ENCODE measurements around the gene SLC17A2.
"Not testable (repeated sequence)": the region's sequence is repeated elsewhere in the genome, so short reads cannot be mapped to it uniquely, and the experiment has no call there.

Gene SLC17A2

DNA sequence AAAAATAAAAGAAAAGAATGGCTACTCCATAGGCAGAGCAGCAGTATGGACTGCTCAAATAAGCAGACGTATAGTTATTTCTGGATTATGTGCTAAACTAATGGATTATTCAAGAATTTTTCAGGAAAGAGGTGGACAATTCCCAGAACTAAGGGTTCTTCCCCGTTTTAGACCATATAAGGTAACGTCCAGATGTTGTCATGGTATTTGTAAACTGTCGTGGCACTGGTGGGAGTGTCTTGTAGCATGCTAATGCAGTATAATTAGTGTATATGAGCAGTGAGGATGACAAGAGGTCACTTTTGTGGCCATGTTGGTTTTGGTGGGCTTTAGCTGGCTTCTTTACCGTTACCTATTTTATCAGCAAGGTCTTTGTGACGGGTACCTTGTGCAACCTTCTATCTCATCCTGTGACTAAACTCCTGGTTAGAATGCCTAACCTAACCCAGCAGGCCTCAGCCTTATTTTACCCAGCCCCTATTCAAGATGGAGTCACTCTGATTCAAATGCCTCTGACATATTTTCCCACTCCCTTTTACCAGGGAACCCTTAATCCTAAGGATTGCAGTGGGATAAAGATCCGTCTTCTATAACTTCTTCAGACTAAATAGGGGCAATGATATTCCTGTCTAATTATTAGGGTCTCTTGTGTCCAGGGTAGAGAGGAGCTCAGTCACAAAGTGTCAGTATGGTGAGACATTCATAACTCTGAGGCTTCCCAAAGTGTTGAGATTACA lies 21.0 kb upstream of the SLC17A2 start:
- no peak for DNase-seq (ENCODE audit: low read depth)

DNA sequence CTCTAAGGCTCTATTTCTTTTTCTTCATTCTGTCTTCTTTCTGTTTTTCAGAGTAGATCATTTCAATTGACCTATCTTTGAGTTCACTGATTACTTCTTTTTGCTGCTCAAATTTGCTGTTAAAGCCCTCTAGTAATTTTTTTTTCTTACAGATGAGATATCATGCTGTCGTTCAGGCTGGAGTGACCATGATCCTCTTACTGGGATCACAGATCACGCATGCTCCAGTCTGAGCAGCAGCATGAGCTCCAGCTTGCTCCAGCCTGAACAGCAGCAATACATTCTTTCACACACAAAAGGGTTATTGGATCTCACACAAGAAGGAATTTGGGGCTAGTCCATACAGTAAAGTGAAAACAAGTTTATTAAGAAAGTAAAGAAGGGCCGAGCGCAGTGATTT lies 19.8 kb upstream of the SLC17A2 start:
- no peak for DNase-seq (ENCODE audit: low read depth)

DNA sequence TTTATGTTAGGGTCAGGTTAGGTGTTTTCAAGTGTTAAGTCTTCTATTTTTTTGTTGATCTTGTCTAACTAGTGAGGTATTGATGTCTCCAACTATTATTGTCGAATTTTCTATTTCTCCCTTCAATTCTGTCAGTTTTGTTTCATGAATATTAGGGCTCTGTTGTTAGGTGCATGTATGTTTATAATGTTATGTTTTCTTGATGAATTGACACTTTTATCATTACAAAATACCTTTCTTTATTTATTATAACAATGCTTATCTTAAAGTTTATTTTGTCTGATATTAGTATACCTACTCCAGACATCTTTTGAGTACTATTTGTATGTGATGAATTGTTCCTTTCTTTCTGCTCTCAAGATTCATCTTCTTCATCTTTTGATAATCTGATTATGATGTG lies 19.2 kb upstream of the SLC17A2 start:
- DNase-seq (ENCODE audit: low read depth) = no peak

DNA sequence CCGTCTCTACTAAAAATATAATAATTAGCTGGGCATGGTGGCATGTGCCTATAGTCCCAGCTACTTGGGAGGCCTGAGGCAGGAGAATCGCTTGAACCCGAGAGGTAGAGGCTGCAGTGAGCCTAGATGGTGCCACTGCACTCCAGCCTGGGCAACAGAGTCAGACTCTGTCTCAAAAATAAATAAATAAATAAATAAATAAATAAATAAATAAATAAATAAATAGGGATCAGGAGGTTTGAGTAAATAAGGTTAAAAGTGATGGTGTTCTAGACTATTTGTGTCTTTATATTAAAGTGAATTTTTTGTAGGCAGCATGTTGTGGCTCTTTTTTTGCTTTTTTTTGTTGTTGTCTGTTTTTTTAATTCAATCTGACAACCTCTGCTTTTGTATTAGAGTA lies 17.0 kb upstream of the SLC17A2 start:
- not testable (repeated sequence) for DNase-seq (ENCODE audit: low read depth)

DNA sequence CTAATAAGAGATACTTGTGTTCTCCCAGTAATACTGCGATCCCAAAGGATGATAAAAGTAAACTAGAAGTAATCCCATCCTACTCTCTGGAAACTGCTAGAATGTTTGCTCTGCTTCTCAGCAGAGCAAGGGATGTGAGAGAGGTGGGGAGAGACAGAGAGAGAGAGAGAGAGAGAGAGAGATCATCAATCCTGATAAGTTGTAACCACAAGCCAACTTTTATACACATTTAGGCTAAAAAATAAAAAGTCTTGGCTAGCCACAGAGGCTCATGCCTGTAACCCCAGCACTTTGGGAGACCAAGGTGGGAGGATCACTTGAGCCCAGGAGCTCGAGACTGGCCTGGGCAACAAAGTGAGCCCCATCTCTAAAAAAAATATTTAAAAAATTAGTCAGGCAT lies 16.1 kb upstream of the SLC17A2 start:
- DNase-seq (ENCODE audit: low read depth) = no peak

DNA sequence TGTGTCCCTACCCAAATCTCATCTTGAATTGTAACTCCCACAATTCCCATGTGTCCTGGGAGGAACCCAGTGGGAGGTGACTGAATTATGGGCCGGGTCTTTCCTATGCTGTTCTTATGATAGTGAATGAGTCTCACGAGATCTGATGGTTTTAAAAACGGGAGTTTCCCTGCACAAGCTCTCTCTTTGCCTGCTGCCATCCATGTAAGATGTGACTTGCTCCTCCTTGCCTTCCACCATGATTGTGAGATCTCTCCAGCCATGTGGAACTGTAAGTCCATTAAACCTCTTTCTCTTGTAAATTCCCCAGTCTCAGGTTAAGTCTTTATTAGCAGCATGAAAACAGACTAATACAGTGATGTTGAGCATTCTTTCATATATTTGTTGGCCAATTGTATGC lies 15.2 kb upstream of the SLC17A2 start:
- DNase-seq (ENCODE audit: low read depth) = not testable (repeated sequence)

DNA sequence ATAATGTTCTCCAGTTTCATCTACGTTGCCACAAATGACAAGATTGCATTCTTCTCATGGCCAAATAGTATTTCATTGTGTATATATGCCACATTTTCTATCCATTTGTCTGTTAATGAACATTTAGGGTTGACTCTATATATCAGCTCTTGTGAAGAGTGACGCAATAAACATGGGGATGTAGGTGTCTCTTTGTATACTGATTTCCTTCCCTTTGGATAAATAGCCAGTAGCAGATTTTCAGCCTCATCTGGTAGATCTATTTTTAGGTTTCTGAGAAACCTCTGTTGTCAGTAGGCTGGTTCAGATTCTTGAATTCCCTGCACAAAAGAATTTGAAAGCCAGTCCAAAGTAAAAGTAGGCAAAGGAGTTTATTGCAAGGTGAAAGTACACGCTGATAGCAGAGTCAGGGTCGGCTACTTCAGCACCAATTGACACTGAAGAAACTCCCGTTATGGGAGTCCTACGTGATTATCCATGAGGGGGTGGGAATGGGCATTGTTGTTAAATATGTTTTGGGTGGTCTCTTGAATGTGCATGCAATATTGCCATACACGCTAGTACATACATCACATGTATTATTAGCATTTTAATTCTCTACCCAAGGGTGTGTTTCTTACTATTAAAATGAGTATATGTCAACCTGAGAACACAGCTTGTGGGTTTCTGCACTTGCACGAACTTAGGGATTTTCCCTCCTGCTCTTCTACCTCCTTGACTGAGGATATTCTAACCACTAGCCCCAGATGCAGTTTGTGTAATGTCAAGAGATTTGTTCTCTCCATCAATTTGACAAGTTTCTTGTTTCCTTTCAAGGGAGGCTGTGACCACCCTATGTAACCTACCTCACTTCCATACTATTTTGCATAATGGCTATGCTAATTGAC lies 14.4 kb upstream of the SLC17A2 start:
- DNase-seq (ENCODE audit: low read depth) = no peak

DNA sequence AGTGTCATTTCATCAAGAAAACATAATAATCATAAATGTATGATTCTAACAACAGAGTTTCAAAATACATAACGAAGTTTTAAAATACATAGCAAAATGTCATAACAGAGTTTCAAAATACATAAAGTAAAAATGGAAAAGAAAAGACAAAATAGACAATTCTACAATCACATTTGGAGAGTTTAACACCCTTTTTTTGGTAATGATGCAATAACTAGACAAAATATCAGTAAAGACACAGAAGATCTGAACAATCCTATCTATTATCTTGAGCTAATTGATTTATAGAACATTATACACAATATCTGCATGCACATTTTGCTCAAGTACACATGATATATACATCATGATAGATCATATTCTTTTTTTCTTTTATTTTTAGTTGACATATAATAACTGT lies 13.4 kb upstream of the SLC17A2 start:
- DNase-seq (ENCODE audit: low read depth) = no peak

DNA sequence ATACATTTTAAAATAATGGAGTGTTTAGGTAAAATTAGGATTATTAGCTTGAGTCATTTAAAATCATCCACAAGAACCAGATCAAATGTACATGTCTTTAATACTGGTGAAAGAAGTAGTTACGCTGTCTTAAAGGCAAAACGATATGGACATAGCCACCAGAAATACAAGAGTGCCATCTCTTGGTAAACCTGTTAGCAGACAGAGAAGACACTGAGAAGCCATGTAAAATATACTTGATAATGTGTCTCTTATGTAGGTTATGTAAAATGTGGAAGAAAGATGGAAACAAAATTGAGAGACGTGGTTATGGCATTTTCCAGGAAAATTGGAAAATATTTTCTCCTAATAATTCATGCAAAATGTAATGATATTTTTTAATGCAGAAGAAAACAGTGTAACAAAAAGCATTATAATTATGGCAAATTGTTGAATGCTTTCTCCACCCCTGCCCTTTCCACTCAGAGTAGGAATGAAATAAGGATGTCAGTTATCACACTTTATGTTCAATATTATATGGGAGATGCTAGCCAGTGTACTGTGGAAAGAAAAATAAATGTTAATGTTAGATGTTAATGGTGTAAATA lies 12.2 kb upstream of the SLC17A2 start:
- no peak for DNase-seq (ENCODE audit: low read depth)

DNA sequence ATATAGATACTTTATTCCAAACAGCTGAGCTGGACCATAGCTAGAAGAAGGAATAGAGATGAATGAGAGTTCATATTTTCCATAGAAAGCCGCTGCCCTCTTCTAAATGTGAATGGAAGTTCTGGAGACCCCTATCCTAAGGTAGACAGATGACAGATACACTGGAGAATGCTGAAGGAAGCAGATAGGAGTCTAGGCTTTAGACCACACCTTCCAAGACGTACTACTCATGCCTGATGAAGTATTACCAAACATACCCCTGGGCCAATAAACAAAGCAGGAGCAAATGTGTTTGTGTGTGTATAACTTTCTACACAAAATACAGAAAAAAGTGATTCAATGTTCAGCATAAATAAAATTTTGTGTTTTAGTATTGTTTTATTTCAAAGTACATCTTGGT lies 9.1 kb upstream of the SLC17A2 start:
- DNase-seq (ENCODE audit: low read depth) = no peak

DNA sequence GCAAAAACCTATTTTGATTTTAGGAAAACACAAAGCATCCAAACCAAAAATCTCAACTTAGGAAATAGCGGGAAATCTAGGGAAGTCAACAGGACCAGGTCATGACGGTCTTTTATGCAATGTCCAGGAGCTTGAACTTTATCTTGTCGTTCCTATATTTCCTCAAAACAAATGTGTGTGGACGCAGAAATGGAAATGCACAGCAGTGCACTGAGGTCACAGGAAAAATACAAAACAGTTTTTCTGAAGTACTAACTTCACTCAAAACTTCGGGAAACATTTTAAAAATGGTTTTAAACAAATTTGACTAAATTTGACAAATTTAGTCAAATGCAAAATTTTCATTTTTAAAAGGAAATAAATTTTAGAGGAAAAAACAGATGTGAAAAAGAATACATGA lies 5.5 kb upstream of the SLC17A2 start:
- no peak for DNase-seq (ENCODE audit: low read depth)

DNA sequence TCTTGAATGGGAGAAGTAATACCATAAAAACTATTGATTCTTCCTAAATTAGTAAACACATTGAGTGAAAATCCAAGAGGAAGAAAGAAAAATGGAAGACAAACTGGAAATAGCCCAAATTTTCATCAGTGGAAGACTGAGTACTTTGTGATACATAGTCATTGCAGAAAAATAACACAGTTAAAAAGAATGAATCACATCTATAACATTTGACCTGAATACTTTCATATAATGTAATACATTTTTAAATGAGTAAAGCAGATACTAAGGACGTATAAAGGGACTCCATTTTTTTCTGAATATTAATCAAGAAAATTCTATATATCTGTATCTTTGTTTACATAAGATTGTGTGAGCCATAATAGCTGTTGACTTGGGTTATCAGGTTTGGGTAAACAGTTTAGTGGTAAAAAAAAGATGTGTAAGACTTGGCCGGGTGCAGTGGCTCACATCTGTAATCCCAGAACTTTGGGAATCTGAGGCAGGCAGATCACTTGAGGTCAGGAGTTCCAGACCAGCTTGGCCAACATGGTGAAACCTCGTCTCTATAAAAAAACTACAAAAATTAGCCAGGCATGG lies 4.3 kb upstream of the SLC17A2 start:
- DNase-seq (ENCODE audit: low read depth) = no peak

DNA sequence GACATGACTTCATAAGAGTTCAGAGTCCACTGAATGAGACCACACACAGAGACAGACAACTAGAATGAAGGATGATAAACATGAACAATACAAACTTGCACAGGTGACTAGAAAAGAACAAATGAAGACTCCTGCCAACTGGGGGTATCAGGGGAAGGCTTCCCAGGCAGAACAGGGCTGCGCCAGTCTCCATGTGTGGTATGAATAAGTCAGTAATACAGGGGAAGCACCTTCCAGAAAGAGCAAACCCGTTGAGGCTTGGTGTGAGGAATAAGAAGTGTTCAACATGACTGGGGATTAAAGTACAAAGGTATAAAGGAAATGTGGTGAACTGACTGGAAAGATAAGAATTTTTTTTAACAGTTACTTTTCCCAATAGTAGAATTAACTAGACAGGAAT lies 3.7 kb upstream of the SLC17A2 start:
- no peak for DNase-seq (ENCODE audit: low read depth)

DNA sequence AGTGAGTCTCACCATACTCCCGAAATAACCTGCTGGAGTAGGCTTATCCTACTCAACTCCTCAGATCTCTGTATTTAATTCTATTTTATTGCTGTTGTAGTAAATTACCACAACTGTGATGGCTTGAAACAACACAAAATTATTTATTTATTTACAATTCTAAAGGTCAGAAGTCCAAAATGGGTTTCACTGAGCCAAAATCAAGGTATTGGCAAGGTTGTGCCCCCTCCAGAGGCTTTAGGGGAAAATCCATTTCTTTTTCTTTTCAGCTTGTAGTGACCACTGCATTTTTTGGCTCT lies 869 bp upstream of the SLC17A2 start:
- DNase-seq (ENCODE audit: low read depth) = no peak

DNA sequence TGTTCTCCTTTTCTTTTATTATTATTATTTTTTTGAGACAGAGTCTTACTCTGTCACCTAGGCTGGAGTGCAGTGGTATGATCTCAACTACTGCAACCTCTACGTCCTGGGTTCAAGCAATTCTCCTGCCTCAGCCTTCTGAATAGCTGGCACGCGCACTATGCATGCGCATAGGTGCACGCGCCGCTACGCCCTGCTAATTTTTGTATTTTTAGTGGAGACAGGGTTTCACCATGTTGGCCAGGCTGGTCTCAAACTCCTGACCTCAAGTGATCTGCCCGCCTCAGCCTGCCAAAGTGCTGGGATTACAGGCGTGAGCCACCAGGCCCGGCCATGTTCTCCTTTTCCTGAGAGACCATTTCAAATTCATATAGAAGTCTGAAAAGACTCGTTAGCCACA lies 706 bp downstream of the SLC17A2 start:
- not testable (repeated sequence) for DNase-seq (ENCODE audit: low read depth)

DNA sequence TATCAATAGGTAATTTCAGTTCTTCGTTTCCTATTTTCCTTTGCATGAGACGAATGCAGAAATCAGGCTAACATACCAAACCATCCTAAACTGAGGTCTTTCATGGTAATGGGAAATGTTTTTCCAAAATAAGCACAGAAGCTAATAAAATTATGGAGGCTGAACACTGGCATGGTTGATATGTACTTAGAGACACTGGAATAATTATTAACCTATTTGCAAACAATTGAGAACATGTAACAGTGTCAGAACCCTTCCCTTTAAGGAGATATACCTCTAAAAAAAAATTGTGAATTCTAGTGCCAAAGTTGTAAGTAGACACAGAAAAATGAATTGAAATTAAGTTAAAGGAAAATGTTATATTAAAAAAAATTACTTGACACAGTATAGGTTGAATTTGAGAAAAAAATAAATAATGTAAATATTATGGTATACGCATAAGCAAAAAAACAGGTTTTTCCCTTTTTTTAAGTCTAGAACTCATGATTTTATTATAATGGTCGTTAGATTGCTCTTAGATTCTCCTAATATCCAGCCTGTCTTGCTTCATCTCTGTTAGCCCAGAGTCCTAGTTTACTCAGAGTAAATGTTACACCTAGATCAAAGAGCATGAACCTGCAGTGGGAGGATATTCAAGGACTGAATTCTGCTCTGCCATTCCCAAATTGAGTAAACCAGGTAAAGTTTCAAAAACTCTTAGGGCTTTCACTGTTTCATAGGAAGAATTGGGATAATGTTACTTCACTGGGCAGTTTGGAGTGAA lies 1.7 kb downstream of the SLC17A2 start:
- DNase-seq (ENCODE audit: low read depth) = no peak

DNA sequence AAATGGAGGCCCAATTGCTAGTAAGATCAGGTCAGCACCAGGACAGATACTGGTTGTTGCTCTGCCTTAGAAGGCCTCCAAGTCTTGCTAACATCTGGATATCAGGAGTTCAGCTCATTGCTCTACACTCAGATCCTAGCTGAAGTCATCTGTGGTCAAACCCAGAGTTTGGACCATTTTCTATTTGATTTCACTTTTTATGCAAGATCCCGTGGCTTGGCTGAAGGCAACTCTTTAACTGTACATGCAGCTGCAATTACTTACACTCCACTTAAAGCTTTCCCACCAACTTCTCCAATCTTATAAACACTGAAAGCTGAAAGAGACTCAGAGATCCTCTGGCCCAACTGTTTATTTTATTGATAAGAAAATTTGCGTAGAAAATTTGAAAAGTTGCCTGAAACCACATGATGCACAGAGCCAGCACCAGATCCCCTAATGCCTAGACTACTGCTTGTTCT lies 2.7 kb downstream of the SLC17A2 start:
- no peak for DNase-seq (ENCODE audit: low read depth)

DNA sequence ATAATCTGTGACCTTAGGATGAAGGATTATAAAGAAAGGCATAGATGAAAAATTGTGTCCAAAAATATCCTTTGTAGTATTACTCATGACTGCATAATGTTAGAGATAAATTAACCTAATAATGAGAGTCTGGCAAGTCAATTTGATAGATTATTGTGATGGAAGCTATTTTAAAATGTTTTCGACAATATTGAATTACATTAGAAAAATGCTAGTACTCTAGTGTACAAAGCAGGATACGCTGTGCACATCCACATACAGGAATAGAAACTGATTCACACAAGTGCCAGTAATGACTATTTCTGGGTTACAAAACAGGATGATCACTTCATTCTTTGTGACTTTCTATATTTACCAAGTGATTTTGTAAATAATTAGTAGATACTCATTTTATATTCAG lies 3.3 kb downstream of the SLC17A2 start:
- DNase-seq (ENCODE audit: low read depth) = no peak

DNA sequence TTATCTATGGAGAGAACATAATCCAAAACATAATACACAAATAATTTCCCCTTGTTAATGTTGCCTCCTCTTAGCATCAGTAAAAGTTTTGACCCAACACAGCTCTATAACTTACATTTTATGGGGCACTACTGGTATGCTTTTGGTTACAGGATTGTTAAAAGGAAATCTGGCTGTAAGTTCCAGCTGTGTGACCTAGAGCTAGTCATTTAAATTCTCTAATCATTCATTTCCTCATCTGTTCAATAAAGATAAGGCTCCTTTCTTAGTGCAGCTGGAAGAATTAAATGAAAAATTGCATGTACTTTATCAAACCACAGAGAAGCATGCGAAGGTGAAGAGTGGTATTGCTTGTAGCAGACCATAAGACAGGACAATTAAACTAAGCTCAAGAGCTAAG lies 4.6 kb downstream of the SLC17A2 start:
- DNase-seq (ENCODE audit: low read depth) = no peak

DNA sequence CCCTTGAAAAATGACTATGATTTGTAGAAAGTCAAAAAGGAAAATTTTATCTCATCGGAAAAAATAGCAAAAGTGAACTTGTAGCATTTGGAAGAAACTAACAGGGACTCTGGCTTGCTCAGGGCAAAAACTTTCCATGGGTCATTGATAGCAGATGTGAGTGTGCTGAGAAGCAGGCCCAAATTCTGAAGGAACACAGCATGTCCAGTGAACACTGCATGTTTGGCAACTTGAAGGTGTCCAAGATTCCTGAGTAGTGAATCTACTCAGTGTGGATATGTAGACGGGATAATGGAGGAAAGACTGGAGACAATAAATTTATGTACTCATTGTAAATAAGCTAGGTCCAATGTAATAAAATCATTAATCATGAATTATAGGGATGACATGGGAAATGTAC lies 8.2 kb downstream of the SLC17A2 start:
- no peak for DNase-seq (ENCODE audit: low read depth)

DNA sequence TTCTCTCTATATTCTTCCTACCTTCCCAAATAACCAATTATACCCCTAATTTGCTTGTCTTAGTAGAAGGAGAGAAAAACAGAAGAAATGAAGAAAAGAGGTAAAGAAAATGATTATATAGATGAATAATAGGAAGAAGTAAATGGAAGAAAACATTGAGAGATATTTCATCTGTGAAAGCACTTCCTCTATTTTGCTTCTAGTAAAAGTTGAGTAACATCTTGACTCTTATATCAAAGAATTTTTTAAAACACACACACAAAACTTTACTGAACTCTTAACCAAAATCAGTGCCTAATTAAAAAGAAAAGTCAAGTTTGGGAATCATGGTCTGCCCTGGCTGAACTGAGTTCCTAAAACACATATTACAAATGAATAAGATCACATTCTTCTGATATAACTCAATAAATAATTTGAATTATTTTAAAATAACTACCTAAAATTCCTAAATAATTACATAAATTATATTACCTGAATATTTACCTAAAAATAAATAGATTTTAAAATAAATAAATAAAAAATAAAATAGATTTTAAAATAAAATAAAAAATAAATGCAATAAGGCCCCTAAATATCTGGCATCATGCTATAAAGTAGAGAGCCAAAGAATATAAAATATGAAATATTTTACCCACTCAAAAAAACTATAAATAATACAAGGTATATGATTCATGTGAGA lies 8.8 kb downstream of the SLC17A2 start:
- no peak for DNase-seq (ENCODE audit: low read depth)

DNA sequence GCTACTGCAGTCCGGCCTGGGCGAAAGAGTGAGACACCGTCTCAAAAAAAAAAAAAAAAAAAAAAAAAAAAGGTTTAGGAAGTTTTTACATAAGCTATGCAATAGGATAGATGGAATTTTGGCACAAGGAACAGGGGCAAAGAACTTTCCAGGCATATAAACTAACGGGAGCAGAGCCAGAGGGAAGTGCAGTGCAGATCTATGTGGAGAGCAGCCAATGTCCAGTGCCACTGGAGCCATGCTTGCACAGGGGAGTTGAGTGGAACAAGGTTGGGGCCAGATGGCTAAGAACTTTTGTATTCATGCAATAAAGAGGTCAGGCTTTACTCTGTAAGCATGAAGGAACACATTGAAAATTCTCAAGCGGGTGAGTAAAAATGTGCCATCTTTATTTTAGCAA lies 10.8 kb downstream of the SLC17A2 start:
- DNase-seq (ENCODE audit: low read depth) = no peak
